H1 (cell line): Measurements from ENCODE around the gene SOS1. TPM values are rescaled to one million over a fixed set of nuclear protein-coding genes. Genes with fewer than 3 reads are reported as not detected.

ENCODE experiments used
- CTCF ChIA-PET: fragments of 300-600 bp; sonication (Branson Sonifier 250); formaldehyde crosslinking; loops from one replicate; lab custom pipeline; 2021; ENCODE audit not compliant: partially characterized antibody; lab: Charles Lee
- POLR2A ChIA-PET: fragments of 300-600 bp; sonication (Branson Sonifier 250); formaldehyde crosslinking; loops from one replicate; lab custom pipeline; 2021; ENCODE audit warnings: inconsistent platforms; ENCODE audit not compliant: partially characterized antibody; lab: Charles Lee
- DNase-seq, 2 experiments: peaks; one replicate each; pipeline versions ENCODE4 v3.0.0 to v3.0.0-alpha.2; 2010 to 2022; ENCODE audit warnings: low spot score in 2 of 2, low read depth in 1 of 2, mixed read lengths in 1 of 2
- FAIRE-seq: peaks from 2 replicates; lab custom pipeline; 2011; peaks lifted over from hg19 to GRCh38; lab: Jason Lieb, UNC
- H2AFZ ChIP-seq: 2 replicates; pipeline ENCODE4 v1.8.1; 2012; ENCODE audit warnings: low read length, inconsistent platforms
- H2AK5ac ChIP-seq: 2 replicates; pipeline ENCODE4 v1.6.1; 2013; ENCODE audit warnings: low read depth, low read length
- H2BK120ac ChIP-seq: replicated peaks from 2 replicates; pipeline ENCODE3; 2013; ENCODE audit warnings: low read depth, low read length, inconsistent platforms
- H2BK12ac ChIP-seq: 2 replicates; pipeline ENCODE4 v1.6.1; 2013; ENCODE audit warnings: low read depth, low read length
- H2BK15ac ChIP-seq: 2 replicates; pipeline ENCODE4 v1.6.1; 2013; ENCODE audit warnings: low read length
- H2BK20ac ChIP-seq: 2 replicates; pipeline ENCODE4 v1.6.1; 2013; ENCODE audit warnings: low read length
- H2BK5ac ChIP-seq: 2 replicates; pipeline ENCODE4 v1.6.1; 2013; ENCODE audit warnings: low read depth, low read length
- H3K14ac ChIP-seq: 2 replicates; pipeline ENCODE4 v1.6.1; 2013; ENCODE audit warnings: inconsistent platforms; ENCODE audit not compliant: insufficient read length
- H3K18ac ChIP-seq: 2 replicates; pipeline ENCODE4 v1.6.1; 2013; ENCODE audit warnings: low read length; ENCODE audit errors: extremely low read depth
- H3K23ac ChIP-seq: 2 replicates; pipeline ENCODE4 v1.6.1; 2013; ENCODE audit warnings: inconsistent platforms; ENCODE audit not compliant: insufficient read length
- H3K23me2 ChIP-seq: 2 replicates; pipeline ENCODE4 v1.6.1; 2013; ENCODE audit warnings: low read depth, low read length
- H3K27ac ChIP-seq: 2 replicates; pipeline ENCODE4 v1.6.1; 2011; ENCODE audit warnings: low read depth, low read length, inconsistent platforms
- H3K27me3 ChIP-seq, 4 experiments: replicated peaks in 1 of 4; 1 replicate in 1 of 4; 2 replicates in 3 of 4; pipeline versions ENCODE4 v1.6.1 to v1.8.1; 2011 to 2013; ENCODE audit warnings: low read length in 3 of 4, mild to moderate bottlenecking in 3 of 4, inconsistent platforms in 2 of 4, mixed read lengths in 2 of 4, moderate library complexity in 1 of 4; ENCODE audit not compliant: control insufficient read depth in 3 of 4, insufficient read depth in 3 of 4; ENCODE audit errors: extremely low read depth in 1 of 4
- H3K36me3 ChIP-seq, 4 experiments: 2 replicates each; pipeline versions ENCODE4 v1.6.1 to v1.8.1; 2011 to 2013; ENCODE audit warnings: mild to moderate bottlenecking in 4 of 4, low read length in 3 of 4, moderate library complexity in 2 of 4, control low read depth in 1 of 4, inconsistent platforms in 1 of 4; ENCODE audit not compliant: insufficient read depth in 4 of 4, control insufficient read depth in 2 of 4
- H3K4ac ChIP-seq: replicated peaks from 2 replicates; pipeline ENCODE3; 2013; ENCODE audit warnings: low read length, low read depth, mixed read lengths, inconsistent platforms; ENCODE audit not compliant: insufficient read length
- H3K4me1 ChIP-seq, 4 experiments: replicated peaks in 1 of 4; 1 replicate in 1 of 4; 2 replicates in 3 of 4; pipeline versions ENCODE4 v1.6.1 to v1.8.1; 2011 to 2013; ENCODE audit warnings: low read length in 3 of 4, inconsistent platforms in 2 of 4, mixed read lengths in 1 of 4; ENCODE audit not compliant: insufficient read depth in 4 of 4, control insufficient read depth in 3 of 4
- H3K4me2 ChIP-seq, 2 experiments: 2 replicates each; pipeline versions ENCODE4 v1.6.1 to v1.8.1; 2011 to 2013; ENCODE audit warnings: low read depth in 2 of 2, low read length in 2 of 2, control low read depth in 1 of 2, inconsistent platforms in 1 of 2, mild to moderate bottlenecking in 1 of 2; ENCODE audit not compliant: insufficient read depth in 1 of 2
- H3K4me3 ChIP-seq, 4 experiments: fragments of 200-600, 300-600 bp in 1 of 4; sonication (generic), shearing (Covaris generic), sonication (Bioruptor Twin) in 1 of 4; 2 replicates each; pipeline versions ENCODE4 v1.5.1 to v1.8.1; 2011 to 2016; ENCODE audit warnings: low read length in 4 of 4, low read depth in 3 of 4, control low read depth in 2 of 4, inconsistent platforms in 2 of 4, mild to moderate bottlenecking in 2 of 4, mixed read lengths in 1 of 4, moderate library complexity in 1 of 4; ENCODE audit not compliant: insufficient read depth in 2 of 4; ENCODE audit errors: extremely low read depth in 1 of 4
- H3K56ac ChIP-seq: replicated peaks from 2 replicates; pipeline ENCODE3; 2013; ENCODE audit warnings: low read depth, mild to moderate bottlenecking, mixed read lengths, low read length, inconsistent platforms; ENCODE audit not compliant: insufficient read length
- H3K79me1 ChIP-seq: 2 replicates; pipeline ENCODE4 v1.6.1; 2013; ENCODE audit warnings: low read depth, low read length, control low read depth
- H3K79me2 ChIP-seq, 2 experiments: 2 replicates each; pipeline versions ENCODE4 v1.6.1 to v1.8.1; 2012 to 2013; ENCODE audit warnings: low read length in 2 of 2, mild to moderate bottlenecking in 2 of 2, inconsistent platforms in 1 of 2; ENCODE audit not compliant: insufficient read depth in 2 of 2, control insufficient read depth in 1 of 2
- H3K9ac ChIP-seq, 4 experiments: replicated peaks in 1 of 4; 1 replicate in 1 of 4; 2 replicates in 3 of 4; pipeline versions ENCODE4 v1.6.1 to v1.8.1; 2011 to 2013; ENCODE audit warnings: low read depth in 3 of 4, low read length in 3 of 4, control low read depth in 2 of 4, mild to moderate bottlenecking in 2 of 4, moderate library complexity in 2 of 4, inconsistent platforms in 1 of 4; ENCODE audit errors: extremely low read depth in 1 of 4
- H3K9me3 ChIP-seq, 2 experiments: 2 replicates each; pipeline versions ENCODE4 v1.6.1 to v1.8.1; 2012 to 2013; ENCODE audit warnings: mild to moderate bottlenecking in 2 of 2, moderate library complexity in 2 of 2, control low read depth in 1 of 2, inconsistent platforms in 1 of 2, low read depth in 1 of 2, low read length in 1 of 2, mixed read lengths in 1 of 2; ENCODE audit not compliant: insufficient read depth in 2 of 2
- H4K20me1 ChIP-seq, 2 experiments: replicated peaks in 1 of 2; 2 replicates each; pipeline versions ENCODE3 to v1.8.1; 2011 to 2013; ENCODE audit warnings: inconsistent platforms in 2 of 2, low read length in 2 of 2, mild to moderate bottlenecking in 1 of 2; ENCODE audit not compliant: insufficient read depth in 2 of 2, control insufficient read depth in 1 of 2
- H4K5ac ChIP-seq: 2 replicates; pipeline ENCODE4 v1.6.1; 2013; ENCODE audit warnings: low read length, low read depth, mixed read lengths, inconsistent platforms; ENCODE audit not compliant: insufficient read length
- H4K8ac ChIP-seq: 2 replicates; pipeline ENCODE4 v1.8.0; 2013; ENCODE audit warnings: mild to moderate bottlenecking, moderate library complexity, low read length, inconsistent platforms; ENCODE audit not compliant: insufficient read depth; ENCODE audit errors: extremely low read depth
- H4K91ac ChIP-seq: replicated peaks from 2 replicates; pipeline ENCODE3; 2013; ENCODE audit warnings: low read length, mixed read lengths, inconsistent platforms; ENCODE audit not compliant: insufficient read length
- JUND ChIP-seq: IDR thresholded peaks from 2 replicates; pipeline ENCODE4 v1.6.1; 2011; ENCODE audit warnings: mild to moderate bottlenecking, improper control_type of control experiment, low read length
- KDM4A ChIP-seq: IDR thresholded peaks from one replicate; pipeline ENCODE4 v1.7.1; 2012; ENCODE audit warnings: low read depth, mild to moderate bottlenecking, moderate library complexity, low read length, inconsistent platforms; ENCODE audit not compliant: severe bottlenecking
- RFX5 ChIP-seq: IDR thresholded peaks from 2 replicates; pipeline ENCODE4 v1.6.1; 2011; ENCODE audit warnings: low read depth, low read length, improper control_type of control experiment, borderline replicate concordance
- RNF2 ChIP-seq: fragments of 200-900, 300-1000 bp; sonication (generic); IDR thresholded peaks from 2 replicates; pipeline ENCODE4 v1.7.1; 2016; ENCODE audit warnings: borderline replicate concordance, low read depth, mild to moderate bottlenecking, antibody characterized with exemption, low read length; ENCODE audit not compliant: poor library complexity, severe bottlenecking; ENCODE audit errors: missing control alignments
- WGBS, 2 experiments: shearing (Covaris generic) in 1 of 2; methylation state at CpG; one replicate each; pipeline versions ENCODE4 v1.1.6 to v1.1.7; 2013 to 2015; ENCODE audit warnings: low lambda C conversion rate in 2 of 2, mixed read lengths in 2 of 2, inconsistent platforms in 1 of 2, low coverage in 1 of 2, missing lambda C conversion rate in 1 of 2; ENCODE audit not compliant: insufficient replicate concordance in 2 of 2, insufficient coverage in 1 of 2, insufficient read length in 1 of 2; ENCODE audit errors: extremely low coverage in 1 of 2, missing lambda C conversion rate in 1 of 2; 5-methylcytosine and 5-hydroxymethylcytosine counted together
- polyA plus RNA-seq, 7 experiments: library from polyadenylated mRNA; depleted of rRNA in 3 of 7; stranded (reverse) in 5 of 7; unstranded in 2 of 7; fragments of >200 nt in 5 of 7; fragments of 200-250 nt in 2 of 7; gene quantifications; 1 replicate in 5 of 7; 2 replicates in 1 of 7; 4 replicates in 1 of 7; pipeline versions ENCODE4 v1.2.1 to v1.2.3, GENCODE V29; 2011 to 2013; ENCODE audit warnings: missing spikeins in 2 of 7, mixed read lengths in 2 of 7
- total RNA-seq: library from RNA; stranded (reverse); fragmentation: NEBNext Ultra II Directional; extraction: Animal tissue kit (Norgen Biotek cat#: 25700); gene quantifications from 2 replicates; pipeline ENCODE4 v1.2.1, GENCODE V29; 2021

SOS1 gene
- total and polyA plus RNA-seq, 2 of the 8 experiments (the other 6 are each of a cell fraction or from before 2014, with no cell fraction given): 25.7 to 27.0 TPM

- H3K4ac ChIP-seq: no peak overlapping the region
- no peak overlapping the region for H3K9ac ChIP-seq
- no peak overlapping the region for H2BK15ac ChIP-seq
- H2AK5ac ChIP-seq: no peak overlapping the region
- H3K18ac ChIP-seq: no peak overlapping the region
- H2BK120ac ChIP-seq: no peak overlapping the region
- no peaks in the 10 kb centered on the region; the same call in 1 of the 2 replicates for H3K23me2 ChIP-seq
- H4K8ac ChIP-seq: no peak overlapping the region
- H3K4me2 ChIP-seq: 0 out of 4 replicates have a peak overlapping the region, but pooled peaks of 1 of the 2 experiments have one; percentile 9
- no peak overlapping the region for H2BK20ac ChIP-seq
- H3K56ac ChIP-seq: no peak overlapping the region
- H3K9me3 ChIP-seq: no peaks in the 10 kb centered on the region
- H4K5ac ChIP-seq: no peak overlapping the region
- H3K4me1 ChIP-seq: peaks cover 0 to 5% (median 4%) of the 10 kb centered on the region in 4 experiments; a peak in 4 of 7 replicates
- H3K27ac ChIP-seq: no peak overlapping the region
- H3K79me1 ChIP-seq: peaks cover 5% of the 10 kb centered on the region
- H2AFZ ChIP-seq: no peak overlapping the region
- H4K20me1 ChIP-seq: peaks cover 2% of the 10 kb centered on the region in 2 experiments
- TF ChIP-seq KDM4A: no peak
- TF ChIP-seq RNF2: no peak
- no peak for TF ChIP-seq JUND
- TF ChIP-seq RFX5: no peak
- H3K27me3 ChIP-seq: no peaks in the 10 kb centered on the region
- 75% methylated on average over 4 of the region's 4 CpGs; no CpG with 5 or more reads in 1 of the 2 experiments for WGBS, 2 experiments
- CTCF ChIA-PET: interaction anchor here (1.6 to 2.1 kb wide), 3 partner anchors 11 to 23 kb away, joined by 4 to 9 read pairs (median 7); no protein-coding TSS in a partner anchor
- H3K4me3 ChIP-seq: no peak overlapping the region
- H4K91ac ChIP-seq: no peak overlapping the region
- H2BK5ac ChIP-seq: no peak overlapping the region
- FAIRE-seq: no peak
- H2BK12ac ChIP-seq: no peak overlapping the region
- no peak overlapping the region for H3K14ac ChIP-seq
- no peak for DNase-seq
- no peak overlapping the region for H3K23ac ChIP-seq
- POLR2A ChIA-PET: no interaction called here
- H3K36me3 ChIP-seq: peaks cover 0 to 5% (median 0%) of the 10 kb centered on the region in 4 experiments; a peak in 2 of 8 replicates
- peaks cover 7 to 95% of the 10 kb centered on the region in 2 experiments for H3K79me2 ChIP-seq
Measured at GRCh38 chr2:39107156-39107555, 13.7 kb downstream of the SOS1 start.
